HG03159 (cell line): ENCODE measurements around the gene G6PC3.
"Not testable (repeated sequence)": the region's sequence is repeated elsewhere in the genome, so short reads cannot be mapped to it uniquely, and the experiment has no call there.

ENCODE experiments used
- ATAC-seq: cut with Tn5 transposase; IDR thresholded peaks from one replicate; pipeline ENCODE4 v1.9.1; 2021; ENCODE audit warnings: mild to moderate bottlenecking, moderate library complexity; ENCODE audit not compliant: unreplicated experiment

Gene G6PC3

GRCh38 chr17:44082256-44082927 is 11.9 kb downstream of the G6PC3 start:
- no peak for ATAC-seq

- no peak for ATAC-seq
Observed at GRCh38 chr17:44083250-44083849, 12.8 kb downstream of the G6PC3 start.

GRCh38 chr17:44084131-44084538 is 13.6 kb downstream of the G6PC3 start:
- ATAC-seq = no peak

GRCh38 chr17:44084921-44085320 is 14.4 kb downstream of the G6PC3 start:
- no peak for ATAC-seq

DNA sequence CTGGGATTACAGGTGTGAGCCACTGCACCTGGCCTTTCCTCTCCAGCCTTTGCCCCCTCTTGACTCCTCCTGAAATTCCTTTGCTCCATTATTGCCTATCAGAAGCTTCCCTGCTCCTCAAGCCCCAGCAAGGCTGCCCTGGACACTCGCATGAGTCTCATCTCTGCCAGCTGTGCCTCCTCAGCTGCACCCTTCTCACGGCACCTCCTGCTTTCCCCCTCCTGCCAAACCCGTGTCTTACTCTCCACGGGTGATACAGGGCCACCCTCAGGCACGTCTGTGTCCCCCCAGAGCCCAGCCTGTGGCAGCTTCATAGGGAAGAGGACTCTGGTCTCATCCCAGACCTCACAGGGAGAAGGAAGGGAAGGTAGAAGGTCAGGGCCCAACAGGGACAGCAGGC is 15.4 kb downstream of the G6PC3 start:
- no peak for ATAC-seq

DNA sequence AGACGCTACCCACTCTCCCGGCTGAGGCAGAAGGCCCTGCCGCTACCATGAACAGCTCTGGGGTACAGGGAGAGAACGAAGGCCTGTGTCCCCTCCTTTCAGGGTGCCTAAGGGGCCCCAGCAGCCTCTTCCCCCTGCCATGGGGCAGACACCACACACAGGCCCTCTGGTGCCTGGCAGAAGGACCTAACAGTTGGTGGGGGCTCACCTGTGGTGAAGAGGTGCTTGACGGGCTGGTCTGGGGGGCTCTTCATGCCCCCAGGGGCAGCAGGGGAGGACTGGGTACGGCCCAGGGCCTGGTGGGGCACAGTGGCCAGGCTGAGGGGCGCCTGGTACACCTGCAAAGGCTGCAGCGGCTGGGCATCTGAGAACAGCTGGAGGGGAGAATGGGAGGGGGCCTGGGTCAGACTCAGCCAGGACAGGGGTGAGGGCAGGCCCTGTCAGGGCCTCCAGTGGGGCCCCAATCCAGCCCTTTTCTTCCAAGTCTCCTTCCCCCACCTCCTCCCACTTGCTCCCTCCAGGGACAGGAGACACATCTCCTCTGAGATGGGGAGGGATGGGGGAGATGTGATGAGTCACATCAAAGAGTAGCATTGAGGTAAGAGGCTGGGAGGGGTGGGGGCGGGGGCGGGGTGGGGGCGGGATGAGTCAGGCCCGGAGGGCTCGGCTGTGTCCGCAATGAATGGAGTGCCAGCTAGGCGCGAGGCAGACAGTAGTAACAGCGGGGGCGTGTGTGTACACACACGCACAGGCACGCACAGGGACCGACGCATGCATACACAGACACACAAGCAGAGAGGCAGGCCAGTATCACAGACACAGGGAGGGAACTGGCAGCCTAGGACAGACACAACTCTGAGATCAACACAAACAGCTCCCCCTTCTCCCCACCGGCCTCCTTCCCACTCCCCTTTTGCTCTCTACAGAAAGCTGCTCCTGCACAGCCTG is 16.1 kb downstream of the G6PC3 start:
- ATAC-seq = no peak

DNA sequence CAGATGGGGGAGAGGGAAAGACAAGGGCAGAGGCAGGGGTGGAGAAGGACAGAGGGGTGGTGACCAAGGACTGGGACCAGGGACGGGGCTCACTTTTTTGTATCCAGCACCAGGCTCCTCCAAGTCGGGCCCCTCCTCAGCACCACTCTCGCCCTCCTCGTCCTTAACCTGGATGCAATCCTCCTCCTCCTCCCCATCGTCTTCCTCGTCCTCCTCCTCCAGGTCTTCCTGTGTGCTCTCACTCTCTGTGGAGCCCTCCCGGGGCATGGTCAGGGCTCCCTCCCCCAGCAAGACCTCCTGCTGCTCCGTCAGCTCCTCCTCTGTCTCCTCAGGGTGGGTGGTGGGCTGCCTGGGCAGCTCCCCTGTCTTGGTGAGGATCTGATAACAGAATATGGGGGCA is 16.8 kb downstream of the G6PC3 start:
- no peak for ATAC-seq

- no peak for ATAC-seq
Observed at GRCh38 chr17:44088254-44088653, 17.7 kb downstream of the G6PC3 start.

DNA sequence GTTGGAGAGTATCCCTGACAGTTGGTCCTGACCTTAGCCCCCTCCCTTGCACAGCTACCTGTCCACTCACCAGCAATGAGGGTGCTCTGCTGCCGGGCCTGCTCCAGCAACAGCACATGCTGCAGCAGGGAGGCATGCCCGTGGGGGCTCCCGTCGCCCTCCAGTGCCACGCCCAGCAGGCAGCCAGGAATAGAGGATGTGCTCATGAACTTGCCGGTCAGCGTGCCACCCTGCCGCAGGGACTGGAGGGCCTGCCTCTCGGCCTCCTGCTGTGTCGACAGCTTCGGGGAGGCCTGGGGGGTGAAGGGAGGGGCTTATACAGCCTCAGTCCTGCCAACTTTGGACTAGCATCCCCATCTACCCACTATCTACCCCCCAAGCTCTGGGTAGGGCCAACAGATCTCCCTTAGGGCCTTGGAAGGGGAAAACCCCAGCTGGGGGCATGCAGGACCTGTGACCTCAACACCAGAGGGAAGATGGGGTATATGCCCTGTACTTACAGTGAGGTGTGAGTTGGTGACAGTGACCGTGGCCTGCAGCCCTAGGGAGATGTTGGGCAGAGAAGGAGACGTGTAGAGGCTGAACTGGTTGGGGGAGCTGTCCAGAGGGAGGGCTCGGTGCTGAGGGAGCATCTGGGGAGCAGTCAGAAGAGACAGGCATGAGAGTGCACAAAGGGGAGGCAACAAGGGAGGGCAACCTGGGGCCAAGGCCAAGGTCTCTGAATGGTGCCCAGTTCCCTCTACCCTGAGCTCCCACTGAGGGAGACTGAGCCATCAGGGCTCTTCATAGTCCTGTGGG is 20.9 kb downstream of the G6PC3 start:
- no peak for ATAC-seq

DNA sequence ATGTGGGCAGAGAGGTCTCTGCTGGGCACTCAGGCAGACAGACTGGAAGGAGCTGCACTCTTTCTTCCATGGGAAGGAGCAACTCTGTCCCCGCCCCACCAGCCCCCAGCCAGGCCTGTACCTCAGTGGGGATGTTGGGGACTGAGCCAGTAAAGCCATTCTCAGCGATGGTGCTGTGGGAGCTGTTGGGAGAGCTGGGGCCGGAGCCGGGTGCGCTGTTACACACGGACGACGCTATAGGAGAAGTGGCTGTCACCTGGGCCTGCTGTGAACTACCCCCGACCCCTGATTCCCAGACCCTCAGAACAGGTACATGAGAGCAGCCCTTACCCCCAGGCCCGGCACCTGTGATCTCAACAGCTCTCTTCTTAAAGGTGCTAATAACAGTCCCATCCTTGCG is 21.5 kb downstream of the G6PC3 start:
- no peak for ATAC-seq

DNA sequence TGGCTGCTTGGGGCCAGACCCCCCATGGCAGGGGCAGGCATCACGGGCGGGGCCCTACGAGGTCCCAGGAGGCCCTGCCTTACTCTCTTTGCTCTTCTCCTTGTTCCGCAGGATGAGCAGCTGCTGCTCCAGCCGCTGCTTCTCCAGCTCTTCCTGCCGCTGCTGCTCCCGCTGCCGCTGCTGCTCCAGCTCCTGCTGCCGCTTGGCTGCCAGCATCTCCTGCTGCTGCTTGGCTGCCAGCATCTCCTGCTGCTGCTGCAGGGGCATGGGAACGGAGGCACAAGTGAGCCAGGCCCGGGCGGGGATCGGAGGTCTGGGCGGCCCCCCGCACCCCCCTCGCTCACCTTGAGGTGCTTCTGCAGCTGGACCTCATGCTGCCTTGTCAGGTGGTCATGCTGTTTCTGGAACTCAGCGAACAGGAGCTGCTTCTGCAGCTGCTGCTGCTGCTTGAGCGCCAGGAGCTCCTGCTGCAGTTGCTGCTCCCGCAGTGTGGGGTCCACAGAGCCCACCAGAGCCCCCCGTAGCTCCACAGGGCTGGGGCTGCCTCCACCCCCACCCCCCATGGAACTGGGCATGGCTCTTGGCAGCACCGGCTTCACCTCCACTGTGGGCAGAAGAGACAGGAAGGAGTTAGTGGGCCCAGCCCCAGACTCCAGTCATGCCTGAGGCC is 22.8 kb downstream of the G6PC3 start:
- no peak for ATAC-seq

DNA sequence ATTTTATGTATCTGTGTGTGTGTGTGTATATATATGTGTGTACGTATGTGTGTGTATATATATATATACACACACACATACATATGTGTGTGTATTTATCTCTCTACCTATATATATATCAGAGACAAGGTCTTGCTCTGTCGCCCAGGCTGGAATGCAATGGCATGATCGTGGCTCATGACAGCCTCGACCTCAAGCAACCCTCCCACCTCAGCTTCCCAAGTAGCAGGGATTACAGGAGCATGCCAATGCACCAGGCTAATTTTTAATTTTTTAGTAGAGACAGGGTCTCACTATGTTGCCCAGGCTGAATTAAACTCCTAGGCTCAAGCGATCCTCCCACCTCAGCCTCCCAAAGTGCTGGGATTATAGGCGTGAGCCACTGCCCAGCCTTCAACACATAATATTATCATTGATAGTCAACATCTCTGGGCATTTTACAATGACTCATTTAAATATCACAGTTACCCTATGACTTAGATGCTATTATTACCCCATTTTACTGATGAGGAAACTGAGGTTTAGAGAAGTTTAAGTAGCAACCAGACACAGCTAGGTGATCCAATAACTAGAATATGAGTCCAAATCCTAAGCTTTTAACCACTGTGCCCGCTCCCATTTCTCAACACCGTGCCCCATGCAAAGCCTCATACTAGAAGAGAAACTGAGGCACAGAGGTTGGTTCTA is 24.3 kb downstream of the G6PC3 start:
- ATAC-seq = no peak

DNA sequence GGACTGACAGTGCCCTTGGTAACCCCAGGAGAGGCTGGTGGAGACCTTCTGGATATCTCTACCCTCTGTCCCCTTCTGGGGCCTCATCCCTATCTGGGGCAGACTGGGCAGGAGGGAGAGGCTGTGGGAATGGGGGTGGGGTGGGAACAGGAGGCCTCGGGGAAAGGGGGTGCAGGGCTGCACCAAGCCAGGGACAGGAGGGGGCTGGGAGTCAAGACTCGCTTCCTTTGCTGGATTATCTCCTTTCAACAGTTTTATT is 24.8 kb downstream of the G6PC3 start:
- ATAC-seq = no peak

- no peak for ATAC-seq
Observed at GRCh38 chr17:44095647-44096496, 25.3 kb downstream of the G6PC3 start.

DNA sequence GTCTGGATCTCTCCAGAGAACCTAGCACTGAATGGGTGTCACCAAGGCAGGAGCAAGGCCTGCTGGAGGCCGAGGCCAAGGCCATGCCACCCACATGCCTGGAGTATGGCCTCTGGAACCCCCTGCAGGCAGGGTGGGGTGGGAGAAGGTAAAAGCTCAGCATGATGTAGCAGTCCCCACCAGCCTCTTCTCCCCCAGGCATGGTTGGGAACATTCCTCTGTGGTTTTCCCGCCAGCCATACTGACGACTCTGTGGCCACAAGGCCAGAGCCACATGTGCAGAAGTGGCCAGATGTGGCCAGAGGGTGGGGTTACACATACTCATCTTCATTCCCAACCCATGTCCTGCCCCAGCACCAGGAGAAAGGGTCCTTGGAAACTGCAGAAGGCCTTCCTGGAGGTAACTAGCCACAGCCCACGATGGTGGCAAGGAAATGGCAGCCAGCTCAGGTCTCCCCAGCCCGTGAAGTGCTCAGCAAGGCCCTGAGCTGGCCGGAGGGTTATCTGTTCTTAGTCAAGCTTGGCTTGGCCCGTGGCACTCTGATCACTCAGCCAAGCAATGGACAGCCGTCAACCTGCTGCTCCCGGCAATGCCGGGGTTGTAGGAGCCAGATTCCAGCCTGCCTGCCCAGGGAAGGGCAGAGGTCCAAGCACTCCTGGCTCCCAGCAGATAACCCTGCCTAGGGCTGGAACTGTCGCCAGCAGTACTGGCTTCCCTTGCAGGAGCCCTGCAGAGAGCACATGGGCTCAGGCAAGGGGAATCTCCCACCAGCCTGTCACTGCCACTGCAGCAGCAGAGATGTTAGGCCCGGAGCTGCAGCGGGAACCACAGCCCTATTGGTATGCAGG is 26.8 kb downstream of the G6PC3 start:
- ATAC-seq = no peak

DNA sequence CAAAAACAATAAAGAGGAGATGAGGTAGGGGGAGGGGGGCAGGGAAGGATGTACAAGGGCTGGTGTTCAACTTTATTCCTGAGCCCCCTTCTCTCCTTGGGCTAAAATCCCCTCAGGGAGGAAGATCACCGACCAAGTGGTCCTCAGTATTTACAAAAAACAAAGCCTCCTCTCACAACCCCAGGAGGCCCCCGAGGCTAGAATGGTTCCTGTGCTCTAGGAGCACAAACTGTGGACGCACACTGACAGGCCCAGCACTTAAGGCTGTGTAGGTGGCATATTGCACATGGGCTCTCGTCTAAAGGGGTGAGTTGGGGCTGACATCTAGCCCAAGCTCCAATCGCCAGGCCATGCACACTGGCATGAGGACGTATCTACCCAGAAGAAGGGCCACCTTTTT is 31.3 kb downstream of the G6PC3 start:
- not testable (repeated sequence) for ATAC-seq

GRCh38 chr17:44102849-44103622 is 32.5 kb downstream of the G6PC3 start:
- ATAC-seq = no peak

- no peak for ATAC-seq
Observed at GRCh38 chr17:44105483-44105882, 34.9 kb downstream of the G6PC3 start.
